GM12891 (cell line): ENCODE data around the gene EFL1.

Experiments
- DNase-seq: peaks from one replicate; pipeline ENCODE4 v3.0.0; 2011; ENCODE audit warnings: low spot score; ENCODE audit not compliant: insufficient read length
- FAIRE-seq: peaks from 2 replicates; lab custom pipeline; 2011; peaks lifted over from hg19 to GRCh38; lab: Jason Lieb, UNC
- PAX5 ChIP-seq: IDR thresholded peaks from 2 replicates; pipeline ENCODE4 v1.6.1; 2011; ENCODE audit warnings: low read length, moderate library complexity, mild to moderate bottlenecking; ENCODE audit not compliant: insufficient read depth, severe bottlenecking
- POLR2A ChIP-seq: IDR thresholded peaks from 2 replicates; pipeline ENCODE4 v1.6.1; 2011; ENCODE audit warnings: low read depth, low read length, control low read depth
- POLR2AphosphoS5 ChIP-seq: IDR thresholded peaks from 2 replicates; pipeline ENCODE4 v1.6.1; 2011; ENCODE audit warnings: low read depth, low read length, control low read depth
- POU2F2 ChIP-seq: IDR thresholded peaks from 2 replicates; pipeline ENCODE4 v1.6.1; 2011; ENCODE audit warnings: low read depth, mild to moderate bottlenecking, control low read depth, low read length, moderate library complexity
- SPI1 ChIP-seq: IDR thresholded peaks from 2 replicates; pipeline ENCODE4 v1.6.1; 2011; ENCODE audit warnings: low read depth, low read length, control low read depth
- TAF1 ChIP-seq: IDR thresholded peaks from 2 replicates; pipeline ENCODE4 v1.6.1; 2011; ENCODE audit warnings: low read depth, low read length, control low read depth

EFL1 gene

GRCh38 chr15:82146576-82146975, 116.0 kb downstream of the EFL1 start:
- TF ChIP-seq POLR2A (no peak), POLR2AphosphoS5 (no peak), SPI1 (no peak), TAF1 (no peak), POU2F2 (no peak), PAX5 (no peak)
- no peak for FAIRE-seq

GRCh38 chr15:82143390-82144385, 118.8 kb downstream of the EFL1 start:
- DNase-seq (no peak), FAIRE-seq (no peak)
- no peak for TF ChIP-seq PAX5
- TF ChIP-seq POLR2AphosphoS5 = no peak
- no peak for TF ChIP-seq POU2F2

More at GRCh38 chr15:82146576-82146975, 116.0 kb downstream of the EFL1 start:
- no peak for DNase-seq

GRCh38 chr15:82140886-82141285, 121.6 kb downstream of the EFL1 start:
- no peak for FAIRE-seq
- DNase-seq = no peak
- TF ChIP-seq PAX5 = no peak
- TF ChIP-seq POU2F2 = no peak
- no peak for TF ChIP-seq SPI1
- no peak for TF ChIP-seq POLR2A
- no peak for TF ChIP-seq POLR2AphosphoS5
- TF ChIP-seq TAF1 = no peak

GRCh38 chr15:82139823-82140268, 122.7 kb downstream of the EFL1 start:
- no peak for TF ChIP-seq SPI1
- TF ChIP-seq POLR2A = no peak
- TF ChIP-seq POU2F2 = no peak
- TF ChIP-seq TAF1 = no peak
- no peak for TF ChIP-seq POLR2AphosphoS5
- TF ChIP-seq PAX5 = no peak
- no peak for FAIRE-seq
- DNase-seq = no peak

DNA sequence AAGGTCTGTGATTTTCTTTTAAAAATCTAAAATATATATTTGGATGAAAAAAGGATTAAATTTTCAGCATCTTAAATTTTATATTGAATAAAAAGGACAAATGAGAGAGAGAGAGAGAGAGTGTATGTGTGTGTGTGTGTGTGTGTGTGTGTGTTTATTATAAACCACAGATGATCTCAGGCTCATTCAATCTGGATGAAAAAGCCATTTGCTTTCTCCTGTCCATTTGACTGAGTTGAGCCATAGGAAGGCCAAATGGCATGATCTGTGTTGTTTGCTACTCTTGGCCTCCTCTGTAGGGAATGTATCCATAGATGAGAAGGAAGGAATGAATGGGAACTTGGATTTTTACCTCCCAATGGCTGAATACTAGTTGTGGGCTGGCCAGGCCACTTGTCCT, 124.2 kb downstream of the EFL1 start:
- FAIRE-seq = no peak
- no peak for TF ChIP-seq POLR2A
- no peak for TF ChIP-seq POU2F2
- no peak for TF ChIP-seq POLR2AphosphoS5
- no peak for TF ChIP-seq TAF1
- TF ChIP-seq PAX5 = no peak
- no peak for TF ChIP-seq SPI1
- no peak for DNase-seq

- FAIRE-seq (no peak), DNase-seq (no peak)
- TF ChIP-seq TAF1 (no peak), PAX5 (no peak), POU2F2 (no peak), SPI1 (no peak), POLR2A (no peak), POLR2AphosphoS5 (no peak)
Observed at GRCh38 chr15:82137261-82137660, 125.3 kb downstream of the EFL1 start.

DNA sequence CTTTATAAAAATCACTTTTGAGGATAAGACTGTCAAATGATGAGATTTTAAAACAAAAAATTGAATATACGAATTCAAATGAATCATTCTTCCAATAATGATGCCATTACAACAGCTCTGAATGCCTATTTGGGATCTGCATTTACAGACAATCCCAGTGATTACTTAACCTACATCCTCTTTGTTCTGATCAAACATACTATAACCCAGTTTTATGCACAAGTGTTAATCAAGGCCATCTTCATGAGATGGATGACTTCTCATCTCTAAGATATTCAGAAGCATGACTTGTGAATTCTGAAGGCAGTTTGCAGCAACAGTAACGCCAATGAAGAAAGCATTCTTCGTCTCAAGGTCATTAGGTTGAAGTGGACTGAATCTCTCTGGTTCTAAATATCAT, 126.4 kb downstream of the EFL1 start:
- DNase-seq (no peak), FAIRE-seq (peak; percentile 40)
- no peak for TF ChIP-seq POU2F2
- TF ChIP-seq POLR2AphosphoS5 = no peak
- no peak for TF ChIP-seq SPI1
- TF ChIP-seq TAF1 = no peak
- TF ChIP-seq POLR2A = no peak
- TF ChIP-seq PAX5 = no peak

DNA sequence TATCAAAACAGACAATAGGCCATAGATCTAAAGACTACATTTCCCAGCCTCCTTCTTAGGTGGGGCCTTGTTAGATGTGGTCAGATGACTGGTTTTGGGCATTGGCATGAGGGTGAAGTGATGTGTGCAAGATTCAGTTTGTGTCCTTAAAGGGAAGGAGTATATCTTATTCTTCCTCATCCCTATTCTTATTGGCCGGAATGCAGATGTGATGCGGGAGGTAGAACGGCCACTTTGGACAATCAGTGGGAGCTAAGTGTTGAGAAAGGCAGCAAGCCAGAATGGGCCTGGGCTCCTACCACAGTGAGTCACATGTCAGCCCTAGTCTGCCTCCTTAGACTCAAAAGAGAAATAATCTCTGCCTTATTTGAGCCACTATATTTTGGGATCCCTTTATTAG, 126.9 kb downstream of the EFL1 start:
- no peak for TF ChIP-seq POLR2A
- TF ChIP-seq POLR2AphosphoS5 = no peak
- TF ChIP-seq PAX5 = no peak
- no peak for TF ChIP-seq POU2F2
- TF ChIP-seq SPI1 = no peak
- TF ChIP-seq TAF1 = no peak
- DNase-seq (no peak), FAIRE-seq (no peak)

GRCh38 chr15:82134461-82134860, 128.1 kb downstream of the EFL1 start:
- TF ChIP-seq PAX5 (no peak), POLR2AphosphoS5 (no peak), TAF1 (no peak), POLR2A (no peak), SPI1 (no peak)
- no peak for FAIRE-seq
- DNase-seq = no peak
